ENCODE data around the gene MVB12B.

The MVB12B gene

GRCh38 chr9:126453156-126453963 is 126.7 kb downstream of the MVB12B start:
- no peak for DNase-seq (ENCODE audit: low spot score)
- TF ChIP-seq CTCF (IDR thresholded peaks at IDR 0.05; ENCODE audit: extremely low read depth, insufficient read depth, missing control alignments) = no peak
- in situ Hi-C loops (cut with MboI; ENCODE audit: low pct_unique_long_range_greater_than_20kb, low sequenced_read_pairs, unreplicated experiment) = no loop called here

- no peak for TF ChIP-seq CTCF (IDR thresholded peaks at IDR 0.05; ENCODE audit: extremely low read depth, insufficient read depth, missing control alignments)
- DNase-seq (ENCODE audit: low spot score) = no peak
- in situ Hi-C loops (cut with MboI; ENCODE audit: low pct_unique_long_range_greater_than_20kb, low sequenced_read_pairs, unreplicated experiment) = no loop called here
Measured at GRCh38 chr9:126454215-126454614, 127.6 kb downstream of the MVB12B start.

GRCh38 chr9:126454795-126455194 is 128.2 kb downstream of the MVB12B start:
- TF ChIP-seq CTCF (IDR thresholded peaks at IDR 0.05; ENCODE audit: extremely low read depth, insufficient read depth, missing control alignments) = no peak
- in situ Hi-C loops (cut with MboI; ENCODE audit: low pct_unique_long_range_greater_than_20kb, low sequenced_read_pairs, unreplicated experiment) = no loop called here
- DNase-seq (ENCODE audit: low spot score) = no peak

GRCh38 chr9:126456441-126457174 is 130.0 kb downstream of the MVB12B start:
- in situ Hi-C loops (cut with MboI; ENCODE audit: low pct_unique_long_range_greater_than_20kb, low sequenced_read_pairs, unreplicated experiment) = no loop called here
- no peak for DNase-seq (ENCODE audit: low spot score)
- no peak for TF ChIP-seq CTCF (IDR thresholded peaks at IDR 0.05; ENCODE audit: extremely low read depth, insufficient read depth, missing control alignments)

DNA sequence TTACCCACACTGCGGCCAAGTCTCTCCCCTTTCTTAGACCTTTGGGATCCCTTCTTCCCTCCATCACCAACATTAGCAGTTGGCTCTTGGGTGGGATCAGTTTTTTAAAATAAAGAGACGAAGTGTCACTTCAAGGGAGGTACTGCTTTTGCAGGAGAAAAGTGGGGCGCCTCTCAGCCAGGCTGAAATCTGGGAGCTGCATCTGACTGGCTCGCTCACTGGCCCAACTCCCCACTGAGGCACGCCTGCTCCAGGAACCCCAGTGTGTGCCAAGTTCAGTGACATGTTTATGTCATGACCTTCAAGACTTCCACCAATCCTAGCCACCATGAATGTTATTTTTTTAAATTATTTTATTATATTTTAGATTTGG is 130.5 kb downstream of the MVB12B start:
- no peak for DNase-seq (ENCODE audit: low spot score)
- in situ Hi-C loops (cut with MboI; ENCODE audit: low pct_unique_long_range_greater_than_20kb, low sequenced_read_pairs, unreplicated experiment) = no loop called here
- no peak for TF ChIP-seq CTCF (IDR thresholded peaks at IDR 0.05; ENCODE audit: extremely low read depth, insufficient read depth, missing control alignments)

GRCh38 chr9:126457890-126458289 is 131.3 kb downstream of the MVB12B start:
- TF ChIP-seq CTCF (IDR thresholded peaks at IDR 0.05; ENCODE audit: extremely low read depth, insufficient read depth, missing control alignments) = no peak
- in situ Hi-C loops (cut with MboI; ENCODE audit: low pct_unique_long_range_greater_than_20kb, low sequenced_read_pairs, unreplicated experiment) = no loop called here
- DNase-seq (ENCODE audit: low spot score) = no peak
